ENCODE data around the gene SAXO1.
A peak's percentile ranks its signal among the peaks of the same experiment; 100 is the strongest.

The SAXO1 gene

DNA sequence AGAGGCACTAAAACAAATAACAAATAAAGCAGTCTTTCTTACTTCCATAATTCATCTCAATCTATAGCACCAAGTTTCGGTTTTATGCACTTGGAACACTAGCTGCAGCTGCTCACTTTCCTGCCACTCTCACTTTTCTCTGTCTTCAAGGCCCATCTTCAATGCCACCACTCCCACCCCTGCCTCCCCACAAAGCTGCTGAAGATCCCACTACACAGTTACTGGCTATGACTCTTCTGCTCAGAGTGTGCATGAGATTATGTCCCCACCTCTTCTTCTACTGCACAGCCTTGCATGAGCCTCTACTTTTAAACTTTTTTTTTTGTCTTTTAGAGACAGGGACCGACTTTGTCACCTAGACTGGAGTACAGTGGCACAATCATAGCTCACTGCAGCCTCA lies 77.4 kb downstream of the SAXO1 start:
- DNase-seq = no peak
- H3K27me3 ChIP-seq (replicated peaks) = no peaks in the 10 kb centered on the region
- no peak overlapping the region for H3K4me3 ChIP-seq (ENCODE audit: low read depth, low read length)
- TF ChIP-seq, protein P1, sequence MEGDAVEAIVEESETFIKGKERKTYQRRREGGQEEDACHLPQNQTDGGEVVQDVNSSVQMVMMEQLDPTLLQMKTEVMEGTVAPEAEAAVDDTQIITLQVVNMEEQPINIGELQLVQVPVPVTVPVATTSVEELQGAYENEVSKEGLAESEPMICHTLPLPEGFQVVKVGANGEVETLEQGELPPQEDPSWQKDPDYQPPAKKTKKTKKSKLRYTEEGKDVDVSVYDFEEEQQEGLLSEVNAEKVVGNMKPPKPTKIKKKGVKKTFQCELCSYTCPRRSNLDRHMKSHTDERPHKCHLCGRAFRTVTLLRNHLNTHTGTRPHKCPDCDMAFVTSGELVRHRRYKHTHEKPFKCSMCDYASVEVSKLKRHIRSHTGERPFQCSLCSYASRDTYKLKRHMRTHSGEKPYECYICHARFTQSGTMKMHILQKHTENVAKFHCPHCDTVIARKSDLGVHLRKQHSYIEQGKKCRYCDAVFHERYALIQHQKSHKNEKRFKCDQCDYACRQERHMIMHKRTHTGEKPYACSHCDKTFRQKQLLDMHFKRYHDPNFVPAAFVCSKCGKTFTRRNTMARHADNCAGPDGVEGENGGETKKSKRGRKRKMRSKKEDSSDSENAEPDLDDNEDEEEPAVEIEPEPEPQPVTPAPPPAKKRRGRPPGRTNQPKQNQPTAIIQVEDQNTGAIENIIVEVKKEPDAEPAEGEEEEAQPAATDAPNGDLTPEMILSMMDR (IDR thresholded peaks at IDR 0.05; ENCODE audit: low read depth, low read length, missing control alignments) = no peak
- no peak overlapping the region for H3K27ac ChIP-seq
- in situ Hi-C loops (cut with HindIII; ENCODE audit: low pct_ligation_motif_present, low sequenced_read_pairs) = no loop called here
- no peaks in the 10 kb centered on the region for H3K36me3 ChIP-seq (replicated peaks)

DNA sequence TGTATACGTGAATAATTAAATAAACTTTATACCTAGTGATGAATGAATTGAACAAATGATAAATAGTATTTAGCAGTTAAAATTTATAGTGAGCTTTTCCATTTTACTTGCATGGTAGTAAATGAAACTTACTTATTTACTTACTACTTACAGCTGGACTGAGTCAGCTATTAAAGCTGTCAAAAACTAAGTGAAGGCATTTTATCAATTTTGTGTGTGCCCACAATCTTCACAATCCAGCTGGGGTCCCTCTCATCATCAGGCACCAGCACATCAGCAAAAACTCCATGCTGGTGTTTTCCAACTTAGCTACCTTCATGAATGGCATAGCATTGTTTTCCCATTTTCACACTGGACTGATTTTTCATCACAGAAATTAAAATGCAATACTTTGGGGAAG lies 81.1 kb downstream of the SAXO1 start:
- no peak overlapping the region for H3K4me3 ChIP-seq (ENCODE audit: low read depth, low read length)
- no peak overlapping the region for H3K27ac ChIP-seq
- no peaks in the 10 kb centered on the region for H3K27me3 ChIP-seq (replicated peaks)
- no peaks in the 10 kb centered on the region for H3K36me3 ChIP-seq (replicated peaks)
- DNase-seq = no peak
- in situ Hi-C loops (cut with HindIII; ENCODE audit: low pct_ligation_motif_present, low sequenced_read_pairs) = no loop called here
- TF ChIP-seq, protein P1 (IDR thresholded peaks at IDR 0.05; ENCODE audit: low read depth, low read length, missing control alignments) = no peak

DNA sequence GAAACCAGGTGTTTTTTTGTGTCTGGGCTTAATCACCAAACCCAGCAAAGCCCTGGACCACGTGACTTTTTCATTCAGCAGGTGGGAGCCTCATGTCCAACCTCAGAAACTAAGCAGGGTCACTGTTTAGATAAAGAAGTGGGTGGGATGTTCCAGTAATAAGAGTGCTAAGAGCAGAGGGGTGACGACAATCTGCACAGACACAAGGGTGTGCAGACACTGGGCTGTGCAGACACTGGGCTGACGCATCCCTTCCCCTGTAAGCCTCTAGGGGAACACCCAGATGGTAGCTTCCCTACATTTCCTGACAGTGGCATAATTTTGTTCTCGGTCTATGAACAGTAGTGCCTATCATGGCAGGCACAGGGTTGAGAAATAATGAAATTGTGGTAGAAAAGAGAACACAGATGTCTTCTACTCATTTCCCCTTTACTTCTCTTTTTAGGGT lies 85.1 kb downstream of the SAXO1 start:
- TF ChIP-seq, protein P1 (IDR thresholded peaks at IDR 0.05; ENCODE audit: low read depth, low read length, missing control alignments) = peak; percentile 12
- H3K4me3 ChIP-seq (ENCODE audit: low read depth, low read length) = no peak overlapping the region
- no peaks in the 10 kb centered on the region for H3K27me3 ChIP-seq (replicated peaks)
- H3K27ac ChIP-seq = no peak overlapping the region
- no peaks in the 10 kb centered on the region for H3K36me3 ChIP-seq (replicated peaks)
- DNase-seq = no peak
- in situ Hi-C loops (cut with HindIII; ENCODE audit: low pct_ligation_motif_present, low sequenced_read_pairs) = no loop called here

DNA sequence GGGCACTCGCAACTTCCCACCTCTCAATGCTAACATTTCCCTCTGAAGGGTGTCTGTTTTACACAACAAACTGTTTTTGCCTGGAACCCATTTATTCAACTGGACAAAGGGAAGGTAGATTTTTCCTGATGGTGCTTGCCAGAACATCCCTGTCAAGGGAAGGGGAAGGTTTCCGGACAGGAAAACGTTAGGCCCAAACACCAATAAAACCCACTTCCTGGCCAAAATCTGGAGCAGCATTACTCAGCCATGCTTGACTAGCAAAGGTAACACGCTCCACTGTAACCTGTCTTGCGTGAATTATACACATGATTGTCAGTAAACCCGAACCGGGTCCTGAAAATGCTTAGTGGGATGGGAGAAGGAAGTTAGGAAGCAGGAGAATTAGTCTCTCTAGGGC lies 90.2 kb downstream of the SAXO1 start:
- in situ Hi-C loops (cut with HindIII; ENCODE audit: low pct_ligation_motif_present, low sequenced_read_pairs) = no loop called here
- TF ChIP-seq, protein P1 (IDR thresholded peaks at IDR 0.05; ENCODE audit: low read depth, low read length, missing control alignments) = no peak
- no peak overlapping the region for H3K27ac ChIP-seq
- no peaks in the 10 kb centered on the region for H3K27me3 ChIP-seq (replicated peaks)
- no peak overlapping the region for H3K4me3 ChIP-seq (ENCODE audit: low read depth, low read length)
- no peaks in the 10 kb centered on the region for H3K36me3 ChIP-seq (replicated peaks)
- no peak for DNase-seq

DNA sequence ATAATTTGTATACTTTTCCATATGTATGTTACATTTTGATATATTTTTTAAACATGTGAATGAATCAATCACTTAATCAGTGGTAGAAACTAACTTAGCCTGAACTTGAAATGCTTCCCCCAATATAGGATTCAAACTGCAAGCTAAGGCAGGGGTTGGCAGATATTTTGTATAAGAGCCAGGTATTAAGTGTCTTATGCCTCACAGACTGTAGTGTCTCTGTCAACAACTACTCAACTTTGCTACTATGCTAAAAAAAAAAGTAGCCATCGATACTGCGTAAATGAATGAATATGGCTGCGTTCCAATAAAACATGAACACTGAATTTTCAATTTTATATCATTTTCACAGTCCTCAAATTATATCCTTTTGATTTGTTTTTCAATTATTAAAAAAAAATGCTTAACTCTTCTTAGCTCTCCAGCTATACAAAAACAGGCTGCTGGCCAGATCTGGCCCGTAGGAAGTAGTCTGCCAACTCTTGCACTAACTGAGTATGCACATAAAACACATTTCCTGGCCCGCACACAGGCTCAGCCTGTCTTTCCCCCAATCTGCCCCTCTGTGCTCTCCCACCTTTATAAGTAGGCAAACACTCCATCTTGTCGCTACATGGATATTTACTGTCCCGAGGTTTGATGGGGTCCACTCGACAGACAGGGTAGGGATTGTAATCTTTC lies 91.8 kb downstream of the SAXO1 start:
- TF ChIP-seq, protein P1 (IDR thresholded peaks at IDR 0.05; ENCODE audit: low read depth, low read length, missing control alignments) = no peak
- Histone ChIP-seq H3K27me3 (replicated peaks) (no peaks in the 10 kb centered on the region), H3K27ac (no peak overlapping the region), H3K4me3 (ENCODE audit: low read depth, low read length) (no peak overlapping the region), H3K36me3 (replicated peaks) (no peaks in the 10 kb centered on the region)
- no peak for DNase-seq
- in situ Hi-C loops (cut with HindIII; ENCODE audit: low pct_ligation_motif_present, low sequenced_read_pairs) = no loop called here

DNA sequence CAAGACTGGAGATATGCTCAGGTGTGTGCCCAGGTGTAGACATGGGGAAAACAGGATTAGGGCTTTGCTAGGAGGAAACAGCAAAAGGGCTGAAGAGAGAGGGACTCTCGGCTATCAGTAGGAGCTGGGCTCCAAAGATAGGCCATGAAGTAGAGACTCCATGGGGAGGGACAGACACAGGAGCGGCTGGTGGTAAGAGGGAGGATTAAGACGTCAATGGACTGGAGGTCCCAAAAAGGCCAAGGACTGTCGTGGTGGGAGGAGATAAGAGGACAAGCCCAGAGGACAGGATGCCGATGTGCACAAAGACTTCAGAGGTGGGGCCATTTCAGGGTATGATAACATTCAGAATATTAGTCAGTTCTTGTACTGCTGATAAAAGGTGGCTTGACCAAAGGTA lies 93.1 kb downstream of the SAXO1 start:
- no peak for DNase-seq
- no peaks in the 10 kb centered on the region for H3K27me3 ChIP-seq (replicated peaks)
- H3K27ac ChIP-seq = no peak overlapping the region
- in situ Hi-C loops (cut with HindIII; ENCODE audit: low pct_ligation_motif_present, low sequenced_read_pairs) = no loop called here
- no peak overlapping the region for H3K4me3 ChIP-seq (ENCODE audit: low read depth, low read length)
- no peaks in the 10 kb centered on the region for H3K36me3 ChIP-seq (replicated peaks)
- TF ChIP-seq, protein P1 (IDR thresholded peaks at IDR 0.05; ENCODE audit: low read depth, low read length, missing control alignments) = no peak
